HG03280 (cell line): ENCODE results near the gene PHF20.
"Not testable (repeated sequence)": the region's sequence is repeated elsewhere in the genome, so short reads cannot be mapped to it uniquely, and the experiment has no call there.

ENCODE experiments used
- ATAC-seq: cut with Tn5 transposase; IDR thresholded peaks from one replicate; pipeline ENCODE4 v1.9.1; 2021; ENCODE audit warnings: mild to moderate bottlenecking, moderate library complexity; ENCODE audit not compliant: unreplicated experiment

PHF20 gene

GRCh38 chr20:35883336-35883777 is 111.5 kb downstream of the PHF20 start:
- no peak for ATAC-seq

- no peak for ATAC-seq
Observed at GRCh38 chr20:35883778-35884540, 112.1 kb downstream of the PHF20 start.

- no peak for ATAC-seq
Observed at GRCh38 chr20:35884541-35884865, 112.7 kb downstream of the PHF20 start.

- ATAC-seq, result no peak
Observed at GRCh38 chr20:35885212-35885611, 113.4 kb downstream of the PHF20 start.

- no peak for ATAC-seq
Observed at GRCh38 chr20:35886537-35886936, 114.7 kb downstream of the PHF20 start.

GRCh38 chr20:35887393-35888064 is 115.7 kb downstream of the PHF20 start:
- ATAC-seq, result no peak

GRCh38 chr20:35888657-35889056 is 116.8 kb downstream of the PHF20 start:
- no peak for ATAC-seq

- no peak for ATAC-seq
Observed at GRCh38 chr20:35891375-35891774, 119.6 kb downstream of the PHF20 start.

GRCh38 chr20:35892871-35893270 is 121.1 kb downstream of the PHF20 start:
- no peak for ATAC-seq

GRCh38 chr20:35893942-35894341 is 122.1 kb downstream of the PHF20 start:
- ATAC-seq, result peak; percentile 79

GRCh38 chr20:35895516-35895915 is 123.7 kb downstream of the PHF20 start:
- not testable (repeated sequence) for ATAC-seq

- ATAC-seq, result no peak
Observed at GRCh38 chr20:35899064-35899463, 127.2 kb downstream of the PHF20 start.

- ATAC-seq, result not testable (repeated sequence)
Observed at GRCh38 chr20:35901230-35901629, 129.4 kb downstream of the PHF20 start.

GRCh38 chr20:35901678-35902544 is 130.1 kb downstream of the PHF20 start:
- no peak for ATAC-seq

- no peak for ATAC-seq
Observed at GRCh38 chr20:35902545-35902941, 130.7 kb downstream of the PHF20 start.

- no peak for ATAC-seq
Observed at GRCh38 chr20:35903843-35904242, 132.0 kb downstream of the PHF20 start.

GRCh38 chr20:35904982-35905663 is 133.3 kb downstream of the PHF20 start:
- ATAC-seq, result no peak

- ATAC-seq, result no peak
Observed at GRCh38 chr20:35907017-35907701, 135.3 kb downstream of the PHF20 start.

GRCh38 chr20:35908007-35908406 is 136.2 kb downstream of the PHF20 start:
- ATAC-seq, result no peak

- ATAC-seq, result no peak
Observed at GRCh38 chr20:35909176-35909575, 137.4 kb downstream of the PHF20 start.
